Thoracic aorta (tissue), 2 donors: ENCODE measurements around the gene SWT1. TPM values are rescaled to one million over a fixed set of nuclear protein-coding genes. Genes with fewer than 3 reads are reported as not detected.

ENCODE experiments used
- ATAC-seq: fragments of 150-250 bp; one replicate; pipeline ENCODE4 v1.8.0; 2017; ENCODE audit warnings: low read depth; ENCODE audit not compliant: insufficient number of reproducible peaks, low FRiP score
- DNase-seq: peaks from one replicate; pipeline ENCODE4 v3.0.0-alpha.2; 2020; ENCODE audit warnings: low spot score
- H3K27ac ChIP-seq, 2 donors: fragments of 200-600 bp; sonication (generic); 1 replicate in 1 of 2; 2 replicates in 1 of 2; pipeline ENCODE4 v1.5.1; 2016; ENCODE audit warnings: mild to moderate bottlenecking in 2 of 2, moderate library complexity in 2 of 2
- H3K27me3 ChIP-seq: fragments of 200-600 bp; sonication (generic); replicated peaks from 2 replicates; pipeline ENCODE4 v1.6.0; 2016; ENCODE audit warnings: mild to moderate bottlenecking; ENCODE audit not compliant: insufficient read depth
- H3K36me3 ChIP-seq: fragments of 200-600 bp; sonication (generic); one replicate; pipeline ENCODE4 v1.5.1; 2016
- H3K4me1 ChIP-seq, 2 donors: fragments of 200-600 bp; sonication (generic); 1 replicate in 1 of 2; 2 replicates in 1 of 2; pipeline versions ENCODE4 v1.5.1 to v1.6.0; 2016; ENCODE audit warnings: low read depth in 2 of 2, mild to moderate bottlenecking in 1 of 2; ENCODE audit not compliant: control insufficient read depth in 1 of 2
- H3K4me3 ChIP-seq: fragments of 200-600 bp; sonication (generic); 2 replicates; pipeline ENCODE4 v1.5.1; 2016; ENCODE audit warnings: mild to moderate bottlenecking
- H3K9me3 ChIP-seq: fragments of 200-600 bp; sonication (generic); 2 replicates; pipeline ENCODE4 v1.5.1; 2016
- CTCF ChIP-seq: fragments of 200-600 bp; sonication (generic); IDR thresholded peaks from one replicate; pipeline ENCODE4 v1.5.1; 2019; ENCODE audit warnings: antibody characterized with exemption
- total RNA-seq, 2 donors: library from RNA; depleted of rRNA; stranded (reverse); fragments of >200 nt; gene quantifications; one replicate each; pipeline versions ENCODE4 v1.1.0 to v1.2.3, GENCODE V29; 2016

The SWT1 gene
- total RNA-seq, 2 donors from 2014 or later, result 5.1 to 9.2 TPM

- H3K36me3 ChIP-seq, result peaks cover 6% of the 10 kb centered on the region
- H3K9me3 ChIP-seq, result no peaks in the 10 kb centered on the region
- no peak for ATAC-seq
- no peak overlapping the region for H3K27ac ChIP-seq
- TF ChIP-seq CTCF, result no peak
- no peak overlapping the region for H3K4me3 ChIP-seq
- H3K4me1 ChIP-seq, result no peaks in the 10 kb centered on the region
- H3K27me3 ChIP-seq, result no peaks in the 10 kb centered on the region
- DNase-seq, result no peak
These were observed 134.7 kb downstream of the SWT1 start for GRCh38 chr1:185291652-185292051.

- no peak overlapping the region for H3K4me3 ChIP-seq
- H3K9me3 ChIP-seq, result no peaks in the 10 kb centered on the region
- H3K27ac ChIP-seq, result no peak overlapping the region
- no peak for DNase-seq
- peaks cover 6% of the 10 kb centered on the region for H3K36me3 ChIP-seq
- H3K27me3 ChIP-seq, result no peaks in the 10 kb centered on the region
- ATAC-seq, result no peak
- no peak for TF ChIP-seq CTCF
- no peaks in the 10 kb centered on the region for H3K4me1 ChIP-seq
These were observed 135.3 kb downstream of the SWT1 start for GRCh38 chr1:185292237-185292636.

GRCh38 chr1:185293967-185294542 is 137.1 kb downstream of the SWT1 start:
- Histone ChIP-seq H3K27me3 (no peaks in the 10 kb centered on the region), H3K27ac (no peak overlapping the region), H3K9me3 (no peaks in the 10 kb centered on the region), H3K4me1 (no peaks in the 10 kb centered on the region), H3K36me3 (peaks cover 12% of the 10 kb centered on the region), H3K4me3 (no peak overlapping the region)
- ATAC-seq (no peak), DNase-seq (no peak)
- TF ChIP-seq CTCF, result no peak

GRCh38 chr1:185295091-185295490 is 138.1 kb downstream of the SWT1 start:
- no peak overlapping the region for H3K4me3 ChIP-seq
- no peaks in the 10 kb centered on the region for H3K27me3 ChIP-seq
- H3K27ac ChIP-seq, result no peak overlapping the region
- ATAC-seq (no peak), DNase-seq (no peak)
- H3K36me3 ChIP-seq, result peaks cover 19% of the 10 kb centered on the region
- no peaks in the 10 kb centered on the region for H3K9me3 ChIP-seq
- no peak for TF ChIP-seq CTCF
- no peaks in the 10 kb centered on the region for H3K4me1 ChIP-seq

- ATAC-seq (no peak), DNase-seq (no peak)
- no peaks in the 10 kb centered on the region for H3K27me3 ChIP-seq
- H3K4me3 ChIP-seq, result no peak overlapping the region
- no peak overlapping the region for H3K27ac ChIP-seq
- no peaks in the 10 kb centered on the region for H3K4me1 ChIP-seq
- peaks cover 31% of the 10 kb centered on the region for H3K36me3 ChIP-seq
- H3K9me3 ChIP-seq, result no peaks in the 10 kb centered on the region
- TF ChIP-seq CTCF, result no peak
These were observed 141.0 kb downstream of the SWT1 start for GRCh38 chr1:185297982-185298381.
